ENCODE measurements around the gene DENND5B.
A peak's percentile ranks its signal among the peaks of the same experiment; 100 is the strongest.
"Not testable (repeated sequence)": the region's sequence is repeated elsewhere in the genome, so short reads cannot be mapped to it uniquely, and the experiment has no call there.

The DENND5B gene

GRCh38 chr12:31590642-31591379, at the start of gene DENND5B:
Gene DENND5B (minus strand): TSS chr12:31591136. CDS start chr12:31590832, 304 bp downstream.
- peak; percentile 10 for DNase-seq

- no peak for DNase-seq
Observed at GRCh38 chr12:31634620-31635019, 43.7 kb upstream of the DENND5B start.

- DNase-seq = no peak
Observed at GRCh38 chr12:31633464-31633863, 42.5 kb upstream of the DENND5B start.

- DNase-seq = no peak
Observed at GRCh38 chr12:31631809-31632208, 40.9 kb upstream of the DENND5B start.

- no peak for DNase-seq
Observed at GRCh38 chr12:31631023-31631724, 40.2 kb upstream of the DENND5B start.

- DNase-seq = no peak
Observed at GRCh38 chr12:31629756-31630732, 39.1 kb upstream of the DENND5B start.

- DNase-seq = no peak
Observed at GRCh38 chr12:31627456-31628054, 36.6 kb upstream of the DENND5B start.

GRCh38 chr12:31626270-31626995, 35.5 kb upstream of the DENND5B start:
- no peak for DNase-seq

- DNase-seq = no peak
Observed at GRCh38 chr12:31622038-31622437, 31.1 kb upstream of the DENND5B start.

- no peak for DNase-seq
Observed at GRCh38 chr12:31620311-31620710, 29.4 kb upstream of the DENND5B start.

GRCh38 chr12:31618228-31619025, 27.5 kb upstream of the DENND5B start:
- no peak for DNase-seq

- no peak for DNase-seq
Observed at GRCh38 chr12:31612819-31613218, 21.9 kb upstream of the DENND5B start.

GRCh38 chr12:31608299-31608698, 17.4 kb upstream of the DENND5B start:
- not testable (repeated sequence) for DNase-seq

GRCh38 chr12:31605531-31605930, 14.6 kb upstream of the DENND5B start:
- no peak for DNase-seq

- no peak for DNase-seq
Observed at GRCh38 chr12:31603546-31604009, 12.6 kb upstream of the DENND5B start.

- DNase-seq = no peak
Observed at GRCh38 chr12:31600750-31601149, 9.8 kb upstream of the DENND5B start.

GRCh38 chr12:31600252-31600651, 9.3 kb upstream of the DENND5B start:
- no peak for DNase-seq

- DNase-seq = no peak
Observed at GRCh38 chr12:31599053-31599452, 8.1 kb upstream of the DENND5B start.

- DNase-seq = no peak
Observed at GRCh38 chr12:31597066-31597465, 6.1 kb upstream of the DENND5B start.

GRCh38 chr12:31594681-31595080, 3.7 kb upstream of the DENND5B start:
- DNase-seq = no peak

- no peak for DNase-seq
Observed at GRCh38 chr12:31591380-31591901, 505 bp upstream of the DENND5B start.

Data from CD4-positive, alpha-beta T cell treated with Interleukin-6 for 4 hours (primary cell).